ENCODE data around the gene ARHGAP25. TPM values are rescaled to one million over a fixed set of nuclear protein-coding genes. Genes with fewer than 3 reads are reported as not detected.

ARHGAP25 gene
- total RNA-seq, 4 donors from 2014 or later: 4.9 to 82.5 (median 8.7) TPM

DNA sequence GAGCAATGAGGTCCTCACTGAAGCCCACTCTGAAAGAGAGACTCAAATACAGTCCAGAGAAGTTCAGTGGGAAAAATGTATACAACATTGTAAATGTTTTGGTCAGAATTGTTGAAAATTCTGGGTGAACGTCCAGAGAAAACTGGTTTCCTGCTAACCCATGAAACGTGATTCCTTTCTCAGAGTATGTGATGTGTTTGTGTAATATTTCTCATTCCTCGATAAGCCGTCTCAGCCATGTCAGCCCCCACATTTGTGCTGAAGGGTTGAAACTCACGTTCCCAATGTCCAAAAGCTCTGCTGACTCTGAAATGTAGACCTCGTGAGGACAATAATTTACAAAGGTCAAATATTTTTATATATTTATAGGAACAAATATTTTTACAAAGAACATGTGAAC, 84.9 kb downstream of the ARHGAP25 start:
- no peak overlapping the region for H3K27ac ChIP-seq
- DNase-seq: no peak
- H3K4me1 ChIP-seq: no peaks in the 10 kb centered on the region
- TF ChIP-seq, protein P1, sequence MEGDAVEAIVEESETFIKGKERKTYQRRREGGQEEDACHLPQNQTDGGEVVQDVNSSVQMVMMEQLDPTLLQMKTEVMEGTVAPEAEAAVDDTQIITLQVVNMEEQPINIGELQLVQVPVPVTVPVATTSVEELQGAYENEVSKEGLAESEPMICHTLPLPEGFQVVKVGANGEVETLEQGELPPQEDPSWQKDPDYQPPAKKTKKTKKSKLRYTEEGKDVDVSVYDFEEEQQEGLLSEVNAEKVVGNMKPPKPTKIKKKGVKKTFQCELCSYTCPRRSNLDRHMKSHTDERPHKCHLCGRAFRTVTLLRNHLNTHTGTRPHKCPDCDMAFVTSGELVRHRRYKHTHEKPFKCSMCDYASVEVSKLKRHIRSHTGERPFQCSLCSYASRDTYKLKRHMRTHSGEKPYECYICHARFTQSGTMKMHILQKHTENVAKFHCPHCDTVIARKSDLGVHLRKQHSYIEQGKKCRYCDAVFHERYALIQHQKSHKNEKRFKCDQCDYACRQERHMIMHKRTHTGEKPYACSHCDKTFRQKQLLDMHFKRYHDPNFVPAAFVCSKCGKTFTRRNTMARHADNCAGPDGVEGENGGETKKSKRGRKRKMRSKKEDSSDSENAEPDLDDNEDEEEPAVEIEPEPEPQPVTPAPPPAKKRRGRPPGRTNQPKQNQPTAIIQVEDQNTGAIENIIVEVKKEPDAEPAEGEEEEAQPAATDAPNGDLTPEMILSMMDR (IDR thresholded peaks at IDR 0.05): no peak
- TF ChIP-seq POLR2A (IDR thresholded peaks at IDR 0.05): no peak
- H3K36me3 ChIP-seq: peaks cover 0 to 36% (median 0%) of the 10 kb centered on the region in 3 donors
- H3K4me3 ChIP-seq: no peak overlapping the region
- H3K9me3 ChIP-seq: no peaks in the 10 kb centered on the region
- no peaks in the 10 kb centered on the region for H3K27me3 ChIP-seq

DNA sequence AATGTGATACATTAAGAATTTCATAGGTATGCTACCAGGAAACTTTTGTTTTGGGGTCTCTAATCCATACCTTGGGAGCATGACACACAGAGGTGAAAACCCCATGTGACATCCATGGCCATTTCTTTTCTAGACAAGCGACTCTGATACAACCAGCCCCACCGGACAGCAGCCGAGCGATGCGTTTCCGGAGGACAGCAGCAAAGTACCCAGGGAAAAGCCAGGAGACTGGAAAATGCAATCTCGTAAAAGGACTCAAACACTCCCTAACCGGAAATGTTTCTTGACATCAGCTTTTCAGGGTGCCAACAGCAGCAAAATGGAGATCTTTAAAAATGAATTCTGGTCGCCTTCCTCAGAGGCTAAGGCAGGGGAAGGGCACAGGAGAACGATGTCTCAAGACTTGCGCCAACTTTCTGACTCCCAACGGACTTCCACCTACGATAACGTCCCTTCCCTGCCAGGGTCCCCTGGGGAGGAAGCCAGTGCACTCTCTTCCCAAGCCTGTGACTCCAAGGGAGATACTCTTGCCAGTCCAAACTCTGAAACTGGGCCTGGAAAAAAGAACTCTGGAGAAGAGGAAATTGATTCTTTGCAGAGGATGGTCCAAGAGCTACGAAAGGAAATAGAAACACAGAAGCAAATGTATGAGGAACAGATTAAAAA, 87.7 kb downstream of the ARHGAP25 start:
- TF ChIP-seq, protein P1 (IDR thresholded peaks at IDR 0.05): no peak
- TF ChIP-seq POLR2A (IDR thresholded peaks at IDR 0.05): no peak
- no peak overlapping the region for H3K4me3 ChIP-seq
- peaks cover 0 to 26% (median 0%) of the 10 kb centered on the region in 3 donors for H3K36me3 ChIP-seq
- no peak overlapping the region for H3K27ac ChIP-seq
- H3K9me3 ChIP-seq: no peaks in the 10 kb centered on the region
- no peaks in the 10 kb centered on the region for H3K4me1 ChIP-seq
- no peaks in the 10 kb centered on the region for H3K27me3 ChIP-seq
- no peak for DNase-seq

GRCh38 chr2:68824831-68825230, 90.2 kb downstream of the ARHGAP25 start:
- Histone ChIP-seq H3K4me3 (no peak overlapping the region), H3K27ac (no peak overlapping the region), H3K4me1 (peaks cover 0 to 18% (median 11%) of the 10 kb centered on the region in 4 donors), H3K36me3 (peaks cover 0 to 14% (median 0%) of the 10 kb centered on the region in 3 donors), H3K27me3 (no peaks in the 10 kb centered on the region), H3K9me3 (no peaks in the 10 kb centered on the region)
- DNase-seq: no peak
- TF ChIP-seq, protein P1 (IDR thresholded peaks at IDR 0.05): no peak
- no peak for TF ChIP-seq POLR2A (IDR thresholded peaks at IDR 0.05)

- H3K27ac ChIP-seq: no peak overlapping the region
- H3K9me3 ChIP-seq: no peaks in the 10 kb centered on the region
- H3K4me1 ChIP-seq: peaks cover 0 to 28% (median 11%) of the 10 kb centered on the region in 4 donors
- no peak for TF ChIP-seq POLR2A (IDR thresholded peaks at IDR 0.05)
- H3K27me3 ChIP-seq: no peaks in the 10 kb centered on the region
- H3K36me3 ChIP-seq: peaks cover 0 to 14% (median 0%) of the 10 kb centered on the region in 3 donors
- DNase-seq: no peak
- H3K4me3 ChIP-seq: no peak overlapping the region
Measured at GRCh38 chr2:68825866-68826265, 91.3 kb downstream of the ARHGAP25 start.

- TF ChIP-seq, protein P1 (IDR thresholded peaks at IDR 0.05): no peak
- TF ChIP-seq POLR2A (IDR thresholded peaks at IDR 0.05): no peak
- DNase-seq: no peak
- Histone ChIP-seq H3K27me3 (no peaks in the 10 kb centered on the region), H3K9me3 (no peaks in the 10 kb centered on the region), H3K36me3 (peaks cover 0 to 7% (median 0%) of the 10 kb centered on the region in 3 donors), H3K27ac (peak overlapping the region in 1 of 4 donors; percentile 70), H3K4me3 (no peak overlapping the region), H3K4me1 (peaks cover 0 to 42% (median 22%) of the 10 kb centered on the region in 4 donors)
Measured at GRCh38 chr2:68827666-68828065, 93.1 kb downstream of the ARHGAP25 start.

- TF ChIP-seq POLR2A (IDR thresholded peaks at IDR 0.05): no peak
- TF ChIP-seq, protein P1 (IDR thresholded peaks at IDR 0.05): peak in 3 of 6 experiments; percentile 21 to 27 (median 26)
- H3K36me3 ChIP-seq: peaks cover 0 to 5% (median 0%) of the 10 kb centered on the region in 3 donors
- no peaks in the 10 kb centered on the region for H3K27me3 ChIP-seq
- peaks cover 0 to 42% (median 23%) of the 10 kb centered on the region in 4 donors for H3K4me1 ChIP-seq
- H3K27ac ChIP-seq: peak overlapping the region; percentile 35 to 70 (median 68)
- DNase-seq: peak; percentile 87 to 95 (median 88)
- no peak overlapping the region for H3K4me3 ChIP-seq
- H3K9me3 ChIP-seq: no peaks in the 10 kb centered on the region
Measured at GRCh38 chr2:68828887-68829708, 94.5 kb downstream of the ARHGAP25 start.
